NB4 (cell line): ENCODE results near the gene BORCS5.

Experiments used
- DNase-seq: peaks from one replicate; pipeline ENCODE4 v3.0.0; 2010; ENCODE audit warnings: low read depth
- H3K4me3 ChIP-seq: one replicate; pipeline ENCODE4 v1.5.1; 2011; ENCODE audit warnings: mild to moderate bottlenecking, low read depth, low read length, moderate library complexity
- CTCF ChIP-seq: IDR thresholded peaks from one replicate; pipeline ENCODE4 v1.5.1; 2012; ENCODE audit warnings: low read depth, low read length
- MAX ChIP-seq: IDR thresholded peaks from 2 replicates; pipeline ENCODE4 v1.6.1; 2011; ENCODE audit warnings: low read depth, low read length
- MYC ChIP-seq: IDR thresholded peaks from 2 replicates; pipeline ENCODE4 v1.6.1; 2011; ENCODE audit warnings: low read depth, low read length
- POLR2A ChIP-seq: IDR thresholded peaks from 2 replicates; pipeline ENCODE4 v1.6.1; 2011; ENCODE audit warnings: mild to moderate bottlenecking; ENCODE audit not compliant: insufficient read length; ENCODE audit errors: extremely low read depth

Gene BORCS5

GRCh38 chr12:12460935-12461922 is 104.4 kb downstream of the BORCS5 start:
- no peak for TF ChIP-seq MAX
- no peak for TF ChIP-seq CTCF
- TF ChIP-seq POLR2A, result no peak
- TF ChIP-seq MYC, result no peak
- DNase-seq, result no peak
- H3K4me3 ChIP-seq, result no peak overlapping the region

- DNase-seq, result no peak
- TF ChIP-seq MYC, result no peak
- TF ChIP-seq POLR2A, result no peak
- no peak for TF ChIP-seq MAX
- TF ChIP-seq CTCF, result no peak
- no peak overlapping the region for H3K4me3 ChIP-seq
Measured at GRCh38 chr12:12461923-12462315, 105.0 kb downstream of the BORCS5 start.

GRCh38 chr12:12465522-12465921 is 108.6 kb downstream of the BORCS5 start:
- DNase-seq, result no peak
- TF ChIP-seq CTCF, result no peak
- no peak overlapping the region for H3K4me3 ChIP-seq

GRCh38 chr12:12466157-12466556 is 109.3 kb downstream of the BORCS5 start:
- DNase-seq, result peak; percentile 33
- no peak overlapping the region for H3K4me3 ChIP-seq
- TF ChIP-seq MYC (no peak), CTCF (no peak), POLR2A (no peak), MAX (no peak)

- no peak overlapping the region for H3K4me3 ChIP-seq
- TF ChIP-seq POLR2A (no peak), MYC (no peak), MAX (no peak), CTCF (no peak)
- DNase-seq, result no peak
Measured at GRCh38 chr12:12467264-12467663, 110.4 kb downstream of the BORCS5 start.

- no peak overlapping the region for H3K4me3 ChIP-seq
- peak; percentile 71 for DNase-seq
- no peak for TF ChIP-seq POLR2A
- TF ChIP-seq CTCF, result no peak
- TF ChIP-seq MYC, result 0 out of 2 replicates have a peak, but pooled peaks have one; percentile 13
- TF ChIP-seq MAX, result 0 out of 2 replicates have a peak, but pooled peaks have one; percentile 8
Measured at GRCh38 chr12:12467688-12468261, 110.9 kb downstream of the BORCS5 start.
